Measurements from ENCODE around the gene PLEKHN1. TPM values are rescaled to one million over a fixed set of nuclear protein-coding genes. Genes with fewer than 3 reads are reported as not detected.

Gene PLEKHN1
- total RNA-seq, 1 experiment from 2014 or later: 1.2 TPM

Other genes with a start within 250 kb of the PLEKHN1 start
- 39.7 and 116 TPM in 2 replicates for gene SAMD11, start 42.6 kb upstream of the PLEKHN1 start, total RNA-seq (2014; rRNA removed; shearing (Covaris generic))
- gene NOC2L, start 7.2 kb upstream of the PLEKHN1 start, total RNA-seq (2014; rRNA removed; shearing (Covaris generic)): 78.4 and 90.7 TPM in 2 replicates
- gene KLHL17, start 5.9 kb upstream of the PLEKHN1 start, total RNA-seq (2014; rRNA removed; shearing (Covaris generic)): 1.9 and 5.7 TPM in 2 replicates
- gene PERM1, start 15.6 kb downstream of the PLEKHN1 start, total RNA-seq (2014; rRNA removed; shearing (Covaris generic)): 0.19 TPM in 1 of 2 replicates, not detected in the other
- gene HES4, start 33.6 kb downstream of the PLEKHN1 start, total RNA-seq (2014; rRNA removed; shearing (Covaris generic)): 3.6 and 17.7 TPM in 2 replicates
- gene ISG15, start 47.0 kb downstream of the PLEKHN1 start, total RNA-seq (2014; rRNA removed; shearing (Covaris generic)): 353 and 452 TPM in 2 replicates
- gene AGRN, start 53.6 kb downstream of the PLEKHN1 start, total RNA-seq (2014; rRNA removed; shearing (Covaris generic)): 37.0 and 52.1 TPM in 2 replicates
- not detected in 2 replicates for gene RNF223, start 107.8 kb downstream of the PLEKHN1 start, total RNA-seq (2014; rRNA removed; shearing (Covaris generic))
- gene C1orf159, start 149.6 kb downstream of the PLEKHN1 start, total RNA-seq (2014; rRNA removed; shearing (Covaris generic)): 11.8 and 16.4 TPM in 2 replicates
- not detected in 2 replicates for gene TTLL10, start 207.4 kb downstream of the PLEKHN1 start, total RNA-seq (2014; rRNA removed; shearing (Covaris generic))
- gene TNFRSF18, start 240.1 kb downstream of the PLEKHN1 start, total RNA-seq (2014; rRNA removed; shearing (Covaris generic)): not detected in 2 replicates
- not detected in 2 replicates for gene TNFRSF4, start 247.7 kb downstream of the PLEKHN1 start, total RNA-seq (2014; rRNA removed; shearing (Covaris generic))